ENCODE results near the gene CELF5. TPM values are rescaled to one million over a fixed set of nuclear protein-coding genes. Genes with fewer than 3 reads are reported as not detected.
"Not testable (repeated sequence)": the region's sequence is repeated elsewhere in the genome, so short reads cannot be mapped to it uniquely, and the experiment has no call there.

CELF5 gene
- total RNA-seq, 1 donor from 2014 or later = not detected

DNA sequence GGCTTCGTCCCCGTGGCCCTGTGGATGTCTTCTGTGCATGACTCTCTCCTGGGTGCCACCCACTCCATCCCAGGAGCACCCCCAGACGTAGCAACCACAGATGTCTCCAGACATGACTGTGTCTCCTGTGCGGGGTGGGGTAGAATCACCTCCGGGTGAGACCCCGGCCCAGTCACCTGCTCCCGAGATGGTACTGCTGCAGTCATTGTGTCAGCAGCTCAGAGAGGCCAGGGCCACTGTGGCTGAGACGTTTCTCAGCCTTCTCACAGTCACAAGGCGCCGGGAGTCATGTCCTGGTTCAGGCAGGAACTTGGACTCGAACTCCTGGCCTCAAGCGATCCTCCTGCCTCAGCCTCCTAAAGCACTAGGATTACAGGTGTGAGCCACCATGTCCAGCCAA is 22.1 kb upstream of the CELF5 start:
- H3K36me3 Mint-ChIP-seq (ENCODE audit: low read depth) = peaks cover 45% of the 10 kb centered on the region
- intact Hi-C loops (cut with micrococcal nuclease) = no loop called here
- TF ChIP-seq, protein P1, sequence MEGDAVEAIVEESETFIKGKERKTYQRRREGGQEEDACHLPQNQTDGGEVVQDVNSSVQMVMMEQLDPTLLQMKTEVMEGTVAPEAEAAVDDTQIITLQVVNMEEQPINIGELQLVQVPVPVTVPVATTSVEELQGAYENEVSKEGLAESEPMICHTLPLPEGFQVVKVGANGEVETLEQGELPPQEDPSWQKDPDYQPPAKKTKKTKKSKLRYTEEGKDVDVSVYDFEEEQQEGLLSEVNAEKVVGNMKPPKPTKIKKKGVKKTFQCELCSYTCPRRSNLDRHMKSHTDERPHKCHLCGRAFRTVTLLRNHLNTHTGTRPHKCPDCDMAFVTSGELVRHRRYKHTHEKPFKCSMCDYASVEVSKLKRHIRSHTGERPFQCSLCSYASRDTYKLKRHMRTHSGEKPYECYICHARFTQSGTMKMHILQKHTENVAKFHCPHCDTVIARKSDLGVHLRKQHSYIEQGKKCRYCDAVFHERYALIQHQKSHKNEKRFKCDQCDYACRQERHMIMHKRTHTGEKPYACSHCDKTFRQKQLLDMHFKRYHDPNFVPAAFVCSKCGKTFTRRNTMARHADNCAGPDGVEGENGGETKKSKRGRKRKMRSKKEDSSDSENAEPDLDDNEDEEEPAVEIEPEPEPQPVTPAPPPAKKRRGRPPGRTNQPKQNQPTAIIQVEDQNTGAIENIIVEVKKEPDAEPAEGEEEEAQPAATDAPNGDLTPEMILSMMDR (IDR thresholded peaks at IDR 0.05) = no peak
- ChIA-PET CTCF (no interaction called here), POLR2A (interaction anchor here (0.5 kb wide), 1 partner anchor 12 kb away, joined by 3 read pairs; no protein-coding TSS in a partner anchor)
- no peaks in the 10 kb centered on the region for H3K4me1 Mint-ChIP-seq
- no peak overlapping the region for H3K27ac Mint-ChIP-seq
- no peaks in the 10 kb centered on the region for H3K27me3 Mint-ChIP-seq
- DNase-seq (no peak), ATAC-seq (ENCODE audit: low read depth) (no peak)
- H3K9me3 Mint-ChIP-seq = no peaks in the 10 kb centered on the region
- H3K4me3 Mint-ChIP-seq = no peak overlapping the region

DNA sequence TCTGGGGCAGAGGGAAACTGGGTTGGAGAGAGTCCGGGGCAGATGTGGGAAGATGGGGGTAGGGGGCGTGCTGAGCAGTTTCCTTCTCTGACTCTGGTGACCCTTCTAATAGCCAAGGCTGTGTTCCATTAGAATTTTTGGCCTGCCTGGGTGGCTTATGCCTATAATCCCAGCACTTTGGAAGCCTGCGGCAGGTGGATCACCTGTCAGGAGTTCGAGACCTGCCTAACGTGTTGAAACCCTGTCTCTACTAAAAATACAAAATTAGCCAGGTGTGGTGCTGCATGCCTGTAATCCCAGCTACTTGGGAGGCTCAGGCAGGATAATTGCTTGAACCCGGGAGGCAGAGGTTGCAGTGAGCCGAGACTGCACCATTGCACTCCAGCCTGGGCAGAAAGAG is 21.6 kb upstream of the CELF5 start:
- CTCF ChIA-PET; H3K27me3 Mint-ChIP-seq; H3K27ac Mint-ChIP-seq; H3K9me3 Mint-ChIP-seq; intact Hi-C loops (cut with micrococcal nuclease); POLR2A ChIA-PET; H3K4me1 Mint-ChIP-seq; ATAC-seq (ENCODE audit: low read depth); DNase-seq; H3K4me3 Mint-ChIP-seq: not testable (repeated sequence)
- H3K36me3 Mint-ChIP-seq (ENCODE audit: low read depth) = peaks cover 48% of the 10 kb centered on the region

DNA sequence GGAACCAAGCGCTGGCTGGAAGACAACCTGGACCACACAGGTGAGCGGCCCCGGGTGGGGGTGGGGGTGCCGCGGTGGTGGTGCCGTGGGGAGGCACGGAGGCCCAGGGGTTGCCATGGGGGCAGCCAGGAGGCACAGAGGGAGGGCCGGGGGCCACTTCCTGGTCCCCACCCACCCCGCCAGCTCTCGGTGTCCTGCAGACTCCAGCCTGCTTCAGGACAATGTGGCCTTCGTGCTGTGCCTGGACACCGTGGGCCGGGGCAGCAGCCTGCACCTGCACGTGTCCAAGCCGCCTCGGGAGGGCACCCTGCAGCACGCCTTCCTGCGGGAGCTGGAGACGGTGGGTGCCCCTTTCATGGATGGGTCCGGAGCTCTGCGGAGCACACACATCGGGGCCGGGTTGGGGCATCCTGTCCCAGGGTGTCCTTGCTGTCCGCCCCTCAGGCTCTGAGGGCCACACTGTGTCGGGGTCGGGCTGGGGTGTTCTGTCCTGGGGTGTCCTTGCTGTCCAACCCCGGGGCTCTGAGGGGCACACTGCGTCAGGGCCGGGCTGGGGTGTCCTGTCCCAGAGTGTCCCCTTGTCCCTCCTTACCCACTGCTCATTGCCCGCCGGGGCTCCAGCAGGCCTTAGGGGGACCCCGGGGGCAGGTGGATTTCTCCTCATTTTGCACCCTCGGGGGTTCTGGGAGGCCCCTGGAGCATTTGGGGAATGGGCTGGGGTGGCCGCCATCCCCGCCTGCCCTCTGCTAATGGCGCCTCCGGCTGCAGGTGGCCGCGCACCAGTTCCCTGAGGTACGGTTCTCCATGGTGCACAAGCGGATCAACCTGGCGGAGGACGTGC is 20.4 kb upstream of the CELF5 start:
- TF ChIP-seq, protein P1 (IDR thresholded peaks at IDR 0.05) = no peak
- peaks cover 54% of the 10 kb centered on the region for H3K36me3 Mint-ChIP-seq (ENCODE audit: low read depth)
- no peak for DNase-seq
- no peak overlapping the region for H3K27ac Mint-ChIP-seq
- no peak for ATAC-seq (ENCODE audit: low read depth)
- no peaks in the 10 kb centered on the region for H3K4me1 Mint-ChIP-seq
- no peaks in the 10 kb centered on the region for H3K9me3 Mint-ChIP-seq
- no peaks in the 10 kb centered on the region for H3K27me3 Mint-ChIP-seq
- H3K4me3 Mint-ChIP-seq = no peak overlapping the region
- CTCF ChIA-PET = no interaction called here
- intact Hi-C loops (cut with micrococcal nuclease) = no loop called here
- POLR2A ChIA-PET = no interaction called here

DNA sequence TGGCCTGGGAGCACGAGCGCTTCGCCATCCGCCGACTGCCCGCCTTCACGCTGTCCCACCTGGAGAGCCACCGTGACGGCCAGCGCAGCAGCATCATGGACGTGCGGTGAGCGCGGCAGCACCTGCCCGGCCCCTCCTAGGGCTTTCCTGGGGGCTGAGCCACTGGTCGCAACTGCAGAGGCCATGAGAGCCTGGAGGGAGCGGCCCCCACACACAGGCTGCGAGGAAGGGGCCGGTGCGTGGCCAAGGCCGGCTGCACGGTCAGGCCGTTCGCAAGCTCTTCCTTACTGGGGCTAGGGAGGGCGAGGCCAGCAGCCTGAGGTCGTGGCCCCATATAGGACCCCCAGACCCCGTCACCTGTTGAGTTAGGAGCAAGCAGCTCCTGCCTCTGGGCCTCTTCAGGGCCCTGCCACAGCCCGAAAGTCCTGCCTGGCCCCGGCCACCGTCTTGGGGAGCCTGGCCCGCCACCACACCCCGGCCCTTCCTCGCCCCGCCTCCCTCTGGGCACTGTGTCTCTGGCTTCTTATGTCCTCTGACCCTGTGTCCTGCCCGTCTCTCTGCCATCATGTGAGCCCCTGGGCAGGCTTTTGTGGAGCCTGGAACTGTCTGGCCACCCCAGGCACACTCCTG is 19.7 kb upstream of the CELF5 start:
- H3K36me3 Mint-ChIP-seq (ENCODE audit: low read depth) = peaks cover 58% of the 10 kb centered on the region
- TF ChIP-seq, protein P1 (IDR thresholded peaks at IDR 0.05) = no peak
- no peak for DNase-seq
- no peak overlapping the region for H3K27ac Mint-ChIP-seq
- no peak for ATAC-seq (ENCODE audit: low read depth)
- no peaks in the 10 kb centered on the region for H3K4me1 Mint-ChIP-seq
- H3K27me3 Mint-ChIP-seq = no peaks in the 10 kb centered on the region
- intact Hi-C loops (cut with micrococcal nuclease) = no loop called here
- ChIA-PET POLR2A (interaction anchor here (1.2 kb wide), 1 partner anchor 18 kb away, joined by 3 read pairs; no protein-coding TSS in a partner anchor), CTCF (no interaction called here)
- H3K9me3 Mint-ChIP-seq = no peaks in the 10 kb centered on the region
- H3K4me3 Mint-ChIP-seq = no peak overlapping the region

DNA sequence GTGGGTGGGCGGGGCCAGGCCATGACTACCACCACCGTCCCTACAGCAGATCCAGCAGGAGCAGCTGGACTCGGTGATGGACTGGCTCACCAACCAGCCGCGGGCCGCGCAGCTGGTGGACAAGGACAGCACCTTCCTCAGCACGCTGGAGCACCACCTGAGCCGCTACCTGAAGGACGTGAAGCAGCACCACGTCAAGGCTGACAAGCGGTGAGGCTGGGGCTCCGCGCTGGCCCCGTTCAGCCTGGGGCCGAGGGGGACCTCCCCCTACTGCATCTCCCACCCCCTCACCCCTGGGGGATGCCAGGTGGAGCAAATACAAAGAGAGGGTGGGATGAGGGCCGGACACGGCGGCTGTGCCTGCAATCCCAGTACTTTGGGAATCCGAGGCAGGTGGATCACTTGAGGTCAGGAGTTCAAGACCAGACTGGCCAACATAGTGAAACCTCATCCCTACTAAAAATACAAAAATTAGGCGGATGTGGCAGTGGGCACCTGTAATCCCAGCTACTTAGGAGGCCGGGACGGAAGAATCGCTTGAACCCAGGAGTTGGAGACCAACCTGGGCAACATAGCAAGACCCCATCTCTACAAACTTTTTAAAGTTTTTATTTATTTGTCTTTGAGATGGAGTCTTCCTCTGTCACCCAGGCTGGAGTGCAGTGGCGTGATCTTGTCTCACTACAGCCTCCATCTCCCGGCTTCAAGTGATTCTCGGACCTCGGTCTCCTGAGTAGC is 18.1 kb upstream of the CELF5 start:
- ChIA-PET POLR2A (interaction anchor here (1.2 kb wide), 1 partner anchor 20 kb away, joined by 3 read pairs; no protein-coding TSS in a partner anchor), CTCF (no interaction called here)
- Mint-ChIP-seq H3K4me1 (peaks cover 2% of the 10 kb centered on the region), H3K27me3 (no peaks in the 10 kb centered on the region), H3K27ac (no peak overlapping the region), H3K9me3 (no peaks in the 10 kb centered on the region), H3K36me3 (ENCODE audit: low read depth) (peaks cover 45% of the 10 kb centered on the region), H3K4me3 (no peak overlapping the region)
- DNase-seq = no peak
- TF ChIP-seq, protein P1 (IDR thresholded peaks at IDR 0.05) = no peak
- ATAC-seq (ENCODE audit: low read depth) = no peak
- intact Hi-C loops (cut with micrococcal nuclease) = no loop called here
